GM18909 (cell line): ENCODE measurements around the gene LDLRAD1.
"Not testable (repeated sequence)": the region's sequence is repeated elsewhere in the genome, so short reads cannot be mapped to it uniquely, and the experiment has no call there.

Experiments used
- ATAC-seq: cut with Tn5 transposase; IDR thresholded peaks from one replicate; pipeline ENCODE4 v1.9.1; 2021; ENCODE audit warnings: mild to moderate bottlenecking; ENCODE audit not compliant: unreplicated experiment, poor library complexity

Gene LDLRAD1

DNA sequence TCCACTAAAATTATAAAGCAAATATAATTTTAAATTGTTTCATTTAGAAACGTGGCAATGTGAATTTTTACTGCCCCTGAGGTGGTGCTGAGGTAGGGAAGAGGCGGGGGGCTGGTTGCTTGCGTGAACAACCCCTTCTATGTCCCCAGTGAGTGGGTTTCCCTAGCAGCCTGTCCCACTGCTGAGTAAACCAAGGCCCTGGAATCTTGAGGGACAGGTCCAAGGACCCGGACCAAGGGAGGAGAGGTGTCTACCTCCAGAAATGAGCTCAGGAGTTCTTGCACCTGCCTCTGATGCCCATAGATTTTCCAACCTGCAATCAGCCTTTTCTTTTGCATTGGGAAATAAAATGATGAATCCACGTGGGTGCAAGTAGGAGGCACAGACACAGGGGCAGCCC lies 649 bp upstream of the LDLRAD1 start:
- no peak for ATAC-seq

DNA sequence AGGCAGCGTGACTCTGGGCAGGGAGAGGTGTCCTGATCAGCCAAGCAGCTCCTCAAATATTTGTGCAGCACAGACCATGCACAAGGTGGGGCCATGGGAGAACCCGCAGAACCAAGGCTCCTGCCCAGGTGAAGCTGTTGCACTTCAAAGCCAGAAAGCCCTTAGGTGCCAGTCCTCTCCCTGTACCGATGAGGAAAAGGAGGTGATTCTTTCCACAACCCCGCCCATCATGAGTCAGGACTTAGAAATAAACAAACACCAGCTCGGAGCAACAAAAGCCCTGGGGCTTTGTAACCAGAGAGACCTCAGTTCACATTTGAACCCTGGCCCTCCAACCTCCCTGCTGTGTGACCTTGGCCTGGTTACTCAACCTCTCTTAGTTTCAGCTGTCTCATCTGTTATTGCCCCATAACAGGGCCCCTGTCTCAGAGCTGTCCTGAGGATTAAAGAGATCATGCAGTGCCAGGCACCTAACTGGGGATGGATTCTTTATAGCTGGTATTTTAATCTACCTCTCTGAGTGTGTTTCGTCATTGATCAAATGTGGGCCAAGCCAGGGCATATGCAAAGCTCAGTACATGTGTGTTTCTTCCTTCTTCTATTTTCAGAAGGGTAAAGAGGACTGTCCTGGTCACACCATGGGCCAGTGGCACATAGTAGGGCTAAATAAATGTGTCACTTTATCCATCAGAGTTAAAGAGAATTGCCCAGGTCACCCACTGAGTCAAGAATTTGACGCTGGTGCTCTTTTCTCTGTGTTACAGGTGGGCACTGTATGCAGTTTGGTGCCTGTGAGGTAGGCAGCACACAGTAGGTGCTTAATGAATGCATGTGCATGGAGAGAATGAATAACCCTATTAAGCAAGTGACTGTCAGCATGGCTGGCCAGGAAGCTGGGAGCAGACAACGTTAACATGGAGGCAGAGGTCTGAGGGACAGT lies 1.4 kb downstream of the LDLRAD1 start:
- no peak for ATAC-seq

DNA sequence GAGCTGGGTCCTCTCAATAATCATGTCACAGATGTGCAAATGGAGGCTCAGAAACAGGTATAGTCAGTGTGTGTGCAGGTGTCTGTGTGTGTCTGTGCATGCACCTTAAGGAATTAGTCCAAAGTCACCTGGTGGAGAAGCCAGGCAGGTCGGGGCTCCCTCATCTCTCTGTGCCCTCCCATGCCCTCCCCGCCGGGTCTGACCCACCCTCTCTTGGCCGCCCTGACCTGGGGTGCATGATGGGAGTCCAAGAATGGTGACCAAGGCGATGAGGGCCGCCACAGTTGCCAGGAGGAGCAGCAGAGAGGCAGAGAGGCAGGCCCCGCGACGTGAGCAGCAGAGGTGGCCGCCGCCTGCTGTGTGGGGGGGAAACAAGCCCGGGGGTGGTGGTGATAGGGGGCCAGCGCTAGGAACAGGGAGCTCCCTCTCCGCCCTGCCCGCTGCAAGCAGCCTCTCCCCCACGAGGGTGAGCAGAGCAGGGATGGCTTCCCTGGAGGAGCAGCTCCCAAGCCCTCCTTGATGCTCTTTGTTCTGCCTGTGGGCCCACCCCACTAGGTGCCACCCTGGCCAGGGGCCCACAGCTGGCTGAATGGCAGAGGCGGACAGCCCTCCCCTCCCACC lies 3.9 kb downstream of the LDLRAD1 start:
- ATAC-seq, result no peak

DNA sequence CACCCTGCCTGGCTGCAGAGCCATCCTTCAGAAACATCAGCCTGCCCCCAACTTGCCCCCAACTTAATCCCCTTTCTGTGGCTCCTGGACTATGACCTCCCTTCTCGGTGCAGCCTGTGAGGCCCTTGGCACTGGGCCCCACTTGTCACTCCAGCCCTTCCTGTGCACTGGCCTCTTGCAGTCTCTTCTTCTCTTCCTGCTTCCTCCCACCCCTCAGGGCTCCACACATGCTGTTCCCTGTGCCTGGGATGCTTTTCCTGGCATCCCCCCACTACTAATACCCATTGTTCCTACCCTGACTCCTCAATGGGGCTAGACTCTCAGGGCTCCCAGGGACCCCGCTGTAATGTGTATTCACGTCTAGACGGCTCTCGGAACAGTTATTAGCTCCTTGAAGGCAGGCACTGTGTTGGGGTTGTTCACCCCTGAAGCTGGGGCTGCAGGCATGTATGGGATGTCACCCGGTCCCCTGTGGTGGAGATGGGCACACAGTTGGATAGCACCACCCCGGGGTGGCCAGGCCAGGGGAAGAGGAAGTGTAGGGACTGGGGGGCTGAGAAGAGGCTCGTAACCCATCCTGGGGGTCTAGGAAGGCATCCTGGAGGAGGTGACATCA lies 4.5 kb downstream of the LDLRAD1 start:
- no peak for ATAC-seq

DNA sequence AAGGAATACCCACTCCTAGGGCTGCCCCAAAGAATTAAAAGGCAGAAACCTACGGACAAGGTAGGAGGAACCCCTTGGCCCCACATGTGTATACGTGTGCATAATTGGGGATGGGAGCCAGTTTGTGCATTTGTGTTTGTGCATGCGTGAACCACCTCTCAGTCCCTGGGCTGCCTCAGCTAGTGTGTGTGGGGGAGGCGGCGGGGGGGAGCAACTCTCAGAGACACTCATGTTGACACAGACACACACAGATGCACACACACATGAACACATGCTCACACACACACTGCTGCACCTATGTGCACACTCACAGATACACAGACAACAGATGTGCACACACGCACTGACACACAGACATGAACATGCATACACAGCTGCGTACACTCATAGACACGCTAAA lies 5.1 kb downstream of the LDLRAD1 start:
- no peak for ATAC-seq

DNA sequence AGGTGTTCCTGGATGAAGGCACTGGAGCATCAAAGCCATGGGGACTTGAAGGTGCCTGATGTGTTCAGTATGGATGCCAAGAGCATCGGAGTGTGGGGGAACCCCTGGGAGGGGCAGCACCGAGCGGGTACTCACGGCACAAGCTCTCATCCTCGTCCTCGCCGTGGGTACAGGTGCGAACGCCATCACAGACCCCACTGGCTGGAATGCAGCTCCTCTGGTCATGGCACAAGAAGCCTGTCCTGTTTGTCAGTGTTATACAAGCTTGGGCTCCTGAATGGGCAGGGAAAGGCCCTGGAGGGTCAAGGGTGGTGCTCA lies 6.0 kb downstream of the LDLRAD1 start:
- ATAC-seq, result no peak

DNA sequence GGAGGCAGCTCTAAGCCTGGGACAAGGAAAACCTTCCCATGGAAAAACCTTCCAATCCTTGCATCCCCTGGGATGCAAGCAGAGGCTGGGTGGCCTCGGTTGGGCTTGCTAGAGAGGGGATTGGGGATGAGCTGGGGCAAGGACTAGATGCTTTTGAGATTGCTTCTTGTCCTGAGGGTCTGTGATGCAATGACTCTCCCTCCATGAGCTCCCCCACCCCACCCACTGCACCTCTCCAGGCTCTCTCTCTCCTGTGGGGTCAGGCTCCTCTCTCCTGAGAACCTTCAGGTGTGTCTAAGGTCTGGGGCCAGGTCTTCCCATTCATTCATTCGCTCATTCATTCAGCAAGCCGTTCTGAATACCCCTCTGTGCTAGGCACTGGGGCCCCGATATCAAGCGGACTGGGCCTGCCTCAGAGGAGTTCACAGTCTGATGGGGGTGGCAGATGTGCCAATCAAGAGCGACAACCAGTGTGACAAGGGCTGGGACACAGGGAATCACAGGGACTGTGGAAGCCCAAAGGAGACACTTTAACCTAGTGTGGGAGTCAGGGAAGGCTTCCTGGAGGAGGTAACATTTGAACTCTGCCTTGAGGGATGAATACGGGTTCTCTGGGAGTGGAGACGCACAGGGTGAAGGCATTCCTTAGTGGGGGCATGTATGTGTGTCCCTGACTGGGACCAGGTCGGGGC lies 6.5 kb downstream of the LDLRAD1 start:
- no peak for ATAC-seq

DNA sequence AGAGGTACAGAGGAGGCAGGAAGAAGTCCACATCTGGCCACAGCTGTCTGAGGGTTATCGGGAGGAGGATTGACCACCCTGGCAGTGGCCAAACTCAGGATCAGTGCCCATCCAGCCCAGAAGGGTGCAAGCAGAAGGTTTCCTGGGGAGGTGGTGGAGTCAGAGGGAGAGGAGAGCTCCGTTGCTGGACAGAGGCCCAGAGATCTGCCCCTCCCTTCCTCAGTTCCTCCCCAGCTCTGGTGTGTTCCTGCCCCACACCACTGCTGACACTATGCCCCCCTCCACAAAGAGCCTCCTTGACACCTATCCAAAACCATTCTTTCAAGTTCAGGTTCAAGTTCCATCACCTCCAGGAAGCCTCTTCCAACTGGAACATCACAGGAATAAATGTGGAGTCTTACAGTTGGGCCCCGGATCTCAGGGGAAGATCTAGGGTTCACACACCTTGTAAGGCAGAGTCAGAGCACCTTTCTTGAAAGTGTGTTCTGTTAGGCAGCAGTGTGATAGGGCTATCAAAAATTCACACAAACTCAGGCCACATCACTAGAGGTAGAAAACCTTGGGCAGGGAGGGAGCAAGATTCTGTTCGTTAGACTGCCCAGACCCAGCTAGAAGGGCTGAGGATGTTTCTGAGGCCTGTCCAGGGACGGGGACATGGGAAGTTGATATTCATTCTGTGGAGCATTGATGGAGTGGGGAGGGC lies 7.4 kb downstream of the LDLRAD1 start:
- ATAC-seq, result no peak

DNA sequence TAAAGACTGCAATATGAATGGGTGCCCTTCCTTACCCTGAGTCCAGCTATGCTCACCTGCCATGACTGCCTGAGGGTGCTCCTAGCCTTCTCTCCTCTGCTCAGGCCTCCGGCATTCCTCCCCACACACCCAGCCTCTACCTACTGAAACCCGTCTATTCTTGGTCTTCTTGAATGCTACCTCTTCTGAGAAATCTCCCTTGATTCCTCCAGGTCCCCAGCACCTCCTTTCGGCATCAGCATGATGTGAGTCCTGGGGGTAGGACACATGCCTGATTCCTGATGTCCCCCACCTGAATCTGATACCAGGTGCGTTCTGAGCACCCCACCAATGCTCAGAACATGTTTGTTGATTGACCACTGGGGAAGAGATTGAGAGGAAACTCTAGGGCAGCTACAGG lies 8.6 kb downstream of the LDLRAD1 start:
- no peak for ATAC-seq

DNA sequence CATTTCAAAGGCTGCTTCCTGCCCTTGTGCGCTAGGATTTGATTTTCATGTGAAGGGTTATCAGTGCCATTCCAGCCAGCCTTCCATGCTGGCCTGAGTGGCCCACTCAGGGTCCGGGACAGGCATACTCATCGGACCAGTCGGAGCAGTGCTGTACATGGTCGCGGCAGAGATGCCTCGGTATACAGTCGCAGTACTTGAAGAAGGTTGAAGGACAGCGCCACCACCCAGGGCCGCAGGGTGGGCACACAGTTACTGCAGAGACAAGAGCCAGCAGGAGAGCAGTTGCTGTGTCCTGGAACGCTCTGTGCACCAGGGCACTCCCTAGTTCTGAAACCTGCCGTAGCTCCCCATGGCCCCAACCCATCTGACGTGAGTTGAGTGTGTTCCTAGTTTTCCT lies 9.1 kb downstream of the LDLRAD1 start:
- no peak for ATAC-seq

DNA sequence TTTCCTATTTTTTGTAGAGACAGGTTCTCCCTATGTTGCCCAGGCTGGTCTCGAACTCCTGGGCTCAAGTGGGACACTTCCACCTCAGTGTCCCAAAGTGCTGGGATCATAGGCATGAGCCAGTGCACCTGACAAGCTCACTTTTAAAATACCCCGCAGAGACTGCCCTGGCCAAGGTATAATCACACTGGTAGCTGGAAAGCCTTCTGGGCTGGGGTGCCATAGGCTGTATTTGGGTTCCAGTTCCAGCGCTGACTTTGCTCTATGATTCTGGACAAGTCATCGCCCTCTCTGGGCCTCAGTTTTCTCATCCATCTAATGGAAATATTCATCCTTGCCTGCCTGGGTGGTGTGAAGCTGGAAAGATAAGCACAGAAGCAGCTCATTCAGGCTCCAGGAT lies 10.4 kb downstream of the LDLRAD1 start:
- ATAC-seq, result no peak

DNA sequence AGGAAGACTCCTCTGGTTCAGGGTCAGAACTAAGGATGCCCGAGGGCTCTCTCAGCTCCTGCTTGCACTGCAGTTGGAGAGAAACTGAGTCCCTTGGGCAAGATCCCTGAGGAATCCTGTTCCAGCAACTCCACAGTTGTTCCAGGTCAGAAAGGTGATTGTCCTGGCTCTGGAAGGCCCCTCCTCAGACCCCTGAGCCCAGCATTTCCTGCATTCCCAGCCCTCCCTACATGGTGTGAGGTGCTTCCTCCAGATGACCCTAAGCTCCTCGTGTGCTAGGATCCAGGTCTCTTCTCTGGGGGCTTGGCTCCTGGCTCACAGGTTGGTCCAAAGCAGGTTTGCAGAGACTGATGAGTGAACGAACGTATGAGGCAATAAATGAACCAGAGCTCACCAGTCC lies 11.5 kb downstream of the LDLRAD1 start:
- no peak for ATAC-seq

DNA sequence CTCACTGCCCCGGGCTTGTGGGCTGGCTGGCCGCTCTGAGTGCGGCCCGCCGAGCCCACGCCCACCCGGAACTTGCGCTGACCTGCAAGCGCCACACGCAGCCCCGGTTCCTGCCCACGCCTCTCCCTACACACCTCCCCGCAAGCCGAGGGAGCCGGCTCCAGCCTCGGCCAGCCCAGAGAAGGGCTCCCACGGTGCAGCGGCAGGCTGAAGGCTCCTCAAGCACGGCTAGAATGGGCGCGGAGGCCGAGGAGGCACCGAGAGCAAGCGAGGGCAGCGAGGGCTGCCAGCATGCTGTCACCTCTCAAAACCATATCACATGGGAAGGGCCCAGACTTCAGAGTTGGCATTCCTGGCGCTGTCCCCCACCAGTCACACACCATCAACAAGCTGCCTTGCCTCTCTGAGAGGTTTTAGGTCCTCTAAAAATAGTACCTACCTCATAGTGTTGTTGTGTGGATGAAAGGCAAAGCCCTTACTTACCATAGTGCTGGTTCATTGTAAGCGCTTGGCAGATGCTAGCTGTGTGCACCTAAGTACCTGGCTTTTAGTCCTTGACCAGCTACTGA lies 13.4 kb downstream of the LDLRAD1 start:
- ATAC-seq, result no peak

DNA sequence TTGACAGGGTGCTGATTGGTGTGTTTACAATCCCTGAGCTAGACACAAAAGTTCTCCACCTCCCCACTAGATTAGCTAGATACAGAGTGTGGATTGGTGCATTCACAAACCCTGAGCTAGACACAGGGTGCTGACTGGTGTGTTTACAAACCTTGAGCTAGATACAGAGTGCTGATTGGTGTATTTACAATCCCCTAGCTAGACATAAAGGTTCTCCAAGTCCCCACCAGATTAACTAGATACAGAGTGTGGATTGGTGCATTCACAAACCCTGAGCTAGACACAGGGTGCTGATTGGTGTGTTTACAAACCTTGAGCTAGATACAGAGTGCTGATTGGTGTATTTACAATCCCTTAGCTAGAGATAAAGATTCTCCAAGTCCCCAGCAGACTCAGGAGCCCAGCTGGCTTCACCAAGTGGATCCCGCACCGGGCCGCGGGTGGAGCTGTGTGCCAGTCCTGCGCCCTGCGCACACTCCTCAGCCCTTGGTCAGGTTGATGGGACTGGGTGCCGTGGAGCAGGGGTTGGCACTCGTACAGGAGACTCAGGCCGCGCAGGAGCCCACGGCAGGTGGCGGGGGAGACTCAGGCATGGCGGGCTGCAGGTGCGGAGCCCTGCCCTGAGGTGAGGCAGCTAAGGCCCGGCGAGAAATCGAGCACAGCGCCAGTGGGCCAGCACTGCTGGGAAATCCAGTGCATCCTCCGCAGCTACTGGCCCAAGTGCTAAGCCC lies 14.1 kb downstream of the LDLRAD1 start:
- not testable (repeated sequence) for ATAC-seq

DNA sequence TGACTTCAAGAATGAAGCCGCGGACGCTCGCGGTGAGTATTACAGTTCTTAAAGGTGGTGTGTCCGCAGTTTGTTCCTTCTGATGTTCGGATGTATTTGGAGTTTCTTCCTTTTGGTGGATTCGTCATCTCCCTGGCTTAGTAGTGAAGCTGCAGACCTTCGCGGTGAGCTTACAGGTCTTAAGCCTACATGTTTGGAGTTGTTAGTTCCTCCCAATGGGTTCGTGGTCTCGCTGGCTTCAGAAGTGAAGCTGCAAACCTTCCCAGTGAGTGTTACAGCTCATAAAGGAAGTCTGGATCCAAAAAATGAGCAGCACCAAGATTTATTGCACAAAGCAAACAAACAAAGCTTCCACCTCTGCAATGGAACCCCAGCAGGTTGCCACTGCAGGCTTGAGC lies 14.7 kb downstream of the LDLRAD1 start:
- ATAC-seq, result no peak

DNA sequence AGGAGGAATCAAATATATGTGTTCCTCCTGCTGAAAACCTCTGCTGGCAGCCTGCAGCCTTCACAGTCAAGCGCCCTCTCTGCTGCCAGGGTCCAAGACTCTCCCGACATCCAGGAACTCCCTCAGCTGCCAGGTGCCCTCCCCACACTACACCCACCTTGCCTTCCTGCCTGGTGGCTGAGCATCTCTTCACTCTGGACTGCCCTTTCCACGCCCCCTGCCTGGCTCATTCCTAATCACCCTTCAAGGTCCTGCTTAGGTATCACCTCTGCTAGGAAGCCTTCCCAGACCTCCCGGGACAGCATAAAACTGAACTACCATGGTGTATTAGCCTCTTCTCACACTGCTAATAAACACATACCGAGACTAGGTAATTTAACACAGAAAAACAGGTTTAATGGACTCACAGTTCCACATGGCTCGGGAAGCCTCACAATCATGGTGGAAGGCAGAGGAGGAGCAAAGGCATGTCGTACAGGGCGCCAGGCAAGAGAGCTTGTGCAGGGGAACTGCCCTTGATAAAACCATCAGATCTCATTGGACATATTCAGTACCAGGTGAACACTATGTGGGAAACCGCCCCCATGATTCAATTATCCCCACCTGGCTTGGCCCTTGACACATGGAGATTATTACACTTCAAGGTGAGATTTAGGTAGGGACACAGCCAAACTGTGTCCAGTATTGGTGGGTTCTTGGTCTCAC lies 15.3 kb downstream of the LDLRAD1 start:
- ATAC-seq, result no peak

DNA sequence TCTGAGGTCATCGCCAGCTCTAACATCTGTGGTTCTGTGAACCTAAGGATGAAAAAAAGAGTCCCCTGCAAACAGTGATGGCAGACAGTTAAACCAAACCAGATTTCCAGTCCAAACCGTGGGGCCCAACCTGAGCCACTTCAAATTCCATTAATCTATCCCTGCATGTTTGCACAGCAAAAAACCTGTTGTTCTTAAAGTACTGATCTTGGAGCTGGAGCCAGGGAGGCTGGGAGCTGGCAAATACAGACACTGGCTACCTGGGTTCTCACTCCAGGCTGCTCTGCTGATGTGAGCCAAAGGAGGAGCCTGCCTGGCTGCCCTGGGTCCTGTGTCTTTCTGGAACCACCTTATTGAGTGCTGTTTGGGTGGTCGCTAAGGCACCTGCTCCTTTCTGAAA lies 16.4 kb downstream of the LDLRAD1 start:
- no peak for ATAC-seq

DNA sequence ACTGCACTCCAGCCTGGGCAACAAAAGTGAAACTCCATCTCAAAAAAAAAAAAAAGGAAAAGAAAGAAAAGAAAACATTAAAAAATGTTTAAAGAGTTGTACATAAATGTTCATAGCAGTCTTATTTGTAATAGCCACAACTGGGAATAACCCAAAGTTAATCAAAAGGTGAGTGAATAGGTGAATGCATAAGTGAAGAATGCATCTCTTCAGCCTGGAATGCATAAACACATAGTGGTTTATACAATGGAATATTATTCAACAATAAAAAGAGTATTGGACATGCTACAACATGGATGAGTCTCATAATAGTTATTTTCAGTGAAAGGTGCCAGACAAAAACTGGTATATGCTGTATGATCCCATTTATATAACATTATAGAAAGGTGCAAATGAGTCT lies 18.1 kb downstream of the LDLRAD1 start:
- no peak for ATAC-seq

DNA sequence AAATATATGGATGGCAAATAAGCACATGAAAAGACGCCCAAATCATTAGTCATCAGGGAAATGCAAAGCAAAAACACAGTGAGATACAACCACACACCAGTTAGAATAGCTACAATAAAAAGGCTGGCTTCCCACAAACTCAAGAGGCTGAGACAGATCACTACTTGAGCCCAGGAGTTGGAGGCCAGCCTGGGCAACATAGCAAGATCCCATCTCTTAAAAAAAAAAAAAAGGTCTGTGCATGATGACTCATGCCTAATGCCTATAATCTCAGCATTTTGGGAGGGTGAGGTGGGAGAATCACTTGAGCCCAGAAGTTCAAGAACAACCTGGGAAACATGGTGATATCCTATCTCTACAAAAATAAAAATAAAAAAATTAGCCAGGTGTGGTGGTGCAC lies 19.8 kb downstream of the LDLRAD1 start:
- ATAC-seq, result no peak
